HepG2 (cell line): ENCODE data around the gene NOXO1. TPM values are rescaled to one million over a fixed set of nuclear protein-coding genes. Genes with fewer than 3 reads are reported as not detected.

Experiments
- AGO1 ChIP-seq: fragments of 200-400 bp; formaldehyde crosslinking; IDR thresholded peaks from 2 replicates; pipeline ENCODE4 v1.6.1; 2017; ENCODE audit warnings: mild to moderate bottlenecking, low read depth, low read length, moderate library complexity; ENCODE audit not compliant: poor library complexity, severe bottlenecking
- ESRRA ChIP-seq: sonication (generic); formaldehyde crosslinking; IDR thresholded peaks from 2 replicates; pipeline ENCODE4 v1.5.1; 2020; ENCODE audit warnings: mild to moderate bottlenecking, low read depth, missing genetic modification reagents
- GATAD1 ChIP-seq: IDR thresholded peaks from 2 replicates; pipeline ENCODE4 v1.6.1; 2016; ENCODE audit warnings: missing genetic modification reagents, missing compliant biosample characterization
- LRRFIP1 ChIP-seq: sonication (generic); formaldehyde crosslinking; conservative IDR thresholded peaks from 2 replicates; pipeline ENCODE4 v1.4.0; 2020; ENCODE audit warnings: missing genetic modification reagents
- MAFK ChIP-seq, 2 experiments: IDR thresholded peaks in 1 of 2; conservative IDR thresholded peaks in 1 of 2; 2 replicates each; pipeline ENCODE4 v1.6.1; 2011; ENCODE audit warnings: improper control_type of control experiment in 2 of 2, low read length in 2 of 2
- TEAD3 ChIP-seq: optimal IDR thresholded peaks from 2 replicates; pipeline ENCODE3; 2016; ENCODE audit warnings: borderline replicate concordance
- ZFAT ChIP-seq: sonication (generic); formaldehyde crosslinking; conservative IDR thresholded peaks from 2 replicates; pipeline ENCODE4 v1.8.1; 2023; ENCODE audit warnings: missing genetic modification reagents, inconsistent platforms
- ZNF33B ChIP-seq: sonication (generic); formaldehyde crosslinking; IDR thresholded peaks from 2 replicates; pipeline ENCODE4 v1.5.1; 2020; ENCODE audit warnings: mild to moderate bottlenecking, missing genetic modification reagents
- ZNF382 ChIP-seq: sonication (generic); formaldehyde crosslinking; IDR thresholded peaks from 2 replicates; pipeline ENCODE4 v1.5.0; 2020; ENCODE audit warnings: missing genetic modification reagents, mild to moderate bottlenecking, borderline replicate concordance
- ZNF510 ChIP-seq: sonication (generic); formaldehyde crosslinking; IDR thresholded peaks from 2 replicates; pipeline ENCODE4 v1.4.0; 2020; ENCODE audit warnings: low read depth, mild to moderate bottlenecking, missing genetic modification reagents
- ZNF883 ChIP-seq: sonication (generic); formaldehyde crosslinking; IDR thresholded peaks from 2 replicates; pipeline ENCODE4 v1.5.1; 2020; ENCODE audit warnings: mild to moderate bottlenecking, missing genetic modification reagents; ENCODE audit errors: not compliant biosample characterization
- ZSCAN9 ChIP-seq: IDR thresholded peaks from 2 replicates; pipeline ENCODE4 v1.6.1; 2016; ENCODE audit warnings: borderline replicate concordance
- polyA plus RNA-seq, 8 experiments: library from polyadenylated mRNA; depleted of rRNA in 3 of 8; stranded (reverse) in 7 of 8; unstranded in 1 of 8; fragments of >200 nt; fragmentation: Illumina TruSeq in 4 of 8; extraction: Trizol in 4 of 8; gene quantifications; 2 replicates each; pipeline versions ENCODE4 v1.2.1 to v1.2.3, GENCODE V29; 2011 to 2016; ENCODE audit warnings: low read depth in 4 of 8, missing spikeins in 1 of 8, mixed read lengths in 1 of 8; ENCODE audit not compliant: insufficient read depth in 1 of 8
- total RNA-seq, 5 experiments: library from RNA; depleted of rRNA; stranded (reverse); fragments of >200 nt; fragmentation: Illumina TruSeq; extraction: Trizol; gene quantifications; 2 replicates each; pipeline ENCODE4 v1.2.3, GENCODE V29; 2016; ENCODE audit warnings: low read depth in 1 of 5
- TF ChIP-seq, protein P1 (sequence below): IDR thresholded peaks from 2 replicates; pipeline ENCODE4 v1.6.1; 2016; ENCODE audit warnings: low read depth, missing genetic modification reagents, missing compliant biosample characterization

The NOXO1 gene
- total and polyA plus RNA-seq, 2 of the 13 experiments (the other 11 are each of a cell fraction or from before 2014, with no cell fraction given) = 0.69 to 1.4 TPM

GRCh38 chr16:1971796-1972489 lies 9.3 kb downstream of the NOXO1 start, which contains the start of gene TBL3 (continued):
- TF ChIP-seq ZFAT (no peak), ZNF510 (CRISPR knock-in tag) (0 out of 2 replicates have a peak, but pooled peaks have one; percentile 80), ZNF883 (CRISPR knock-in tag) (peak; percentile 77), TEAD3 (CRISPR knock-in tag) (peak; percentile 73), ZNF33B (CRISPR knock-in tag) (peak; percentile 96), MAFK (conservative IDR thresholded peaks at IDR 0.05 in 1 of 2, IDR thresholded peaks at IDR 0.05 in 1 of 2; ENCODE audit: low read length in 2 of 2) (0 out of 4 replicates have a peak, but pooled peaks of 1 of the 2 experiments have one; percentile 11), GATAD1 (peak; percentile 100), ESRRA (CRISPR knock-in tag) (peak; percentile 63; the same call in 1 of the 2 replicates), LRRFIP1 (CRISPR knock-in tag) (0 out of 2 replicates have a peak, but pooled peaks have one; percentile 33), ZSCAN9 (CRISPR knock-in tag) (no peak), ZNF382 (CRISPR knock-in tag) (no peak), AGO1 (no peak)
- TF ChIP-seq, protein P1, sequence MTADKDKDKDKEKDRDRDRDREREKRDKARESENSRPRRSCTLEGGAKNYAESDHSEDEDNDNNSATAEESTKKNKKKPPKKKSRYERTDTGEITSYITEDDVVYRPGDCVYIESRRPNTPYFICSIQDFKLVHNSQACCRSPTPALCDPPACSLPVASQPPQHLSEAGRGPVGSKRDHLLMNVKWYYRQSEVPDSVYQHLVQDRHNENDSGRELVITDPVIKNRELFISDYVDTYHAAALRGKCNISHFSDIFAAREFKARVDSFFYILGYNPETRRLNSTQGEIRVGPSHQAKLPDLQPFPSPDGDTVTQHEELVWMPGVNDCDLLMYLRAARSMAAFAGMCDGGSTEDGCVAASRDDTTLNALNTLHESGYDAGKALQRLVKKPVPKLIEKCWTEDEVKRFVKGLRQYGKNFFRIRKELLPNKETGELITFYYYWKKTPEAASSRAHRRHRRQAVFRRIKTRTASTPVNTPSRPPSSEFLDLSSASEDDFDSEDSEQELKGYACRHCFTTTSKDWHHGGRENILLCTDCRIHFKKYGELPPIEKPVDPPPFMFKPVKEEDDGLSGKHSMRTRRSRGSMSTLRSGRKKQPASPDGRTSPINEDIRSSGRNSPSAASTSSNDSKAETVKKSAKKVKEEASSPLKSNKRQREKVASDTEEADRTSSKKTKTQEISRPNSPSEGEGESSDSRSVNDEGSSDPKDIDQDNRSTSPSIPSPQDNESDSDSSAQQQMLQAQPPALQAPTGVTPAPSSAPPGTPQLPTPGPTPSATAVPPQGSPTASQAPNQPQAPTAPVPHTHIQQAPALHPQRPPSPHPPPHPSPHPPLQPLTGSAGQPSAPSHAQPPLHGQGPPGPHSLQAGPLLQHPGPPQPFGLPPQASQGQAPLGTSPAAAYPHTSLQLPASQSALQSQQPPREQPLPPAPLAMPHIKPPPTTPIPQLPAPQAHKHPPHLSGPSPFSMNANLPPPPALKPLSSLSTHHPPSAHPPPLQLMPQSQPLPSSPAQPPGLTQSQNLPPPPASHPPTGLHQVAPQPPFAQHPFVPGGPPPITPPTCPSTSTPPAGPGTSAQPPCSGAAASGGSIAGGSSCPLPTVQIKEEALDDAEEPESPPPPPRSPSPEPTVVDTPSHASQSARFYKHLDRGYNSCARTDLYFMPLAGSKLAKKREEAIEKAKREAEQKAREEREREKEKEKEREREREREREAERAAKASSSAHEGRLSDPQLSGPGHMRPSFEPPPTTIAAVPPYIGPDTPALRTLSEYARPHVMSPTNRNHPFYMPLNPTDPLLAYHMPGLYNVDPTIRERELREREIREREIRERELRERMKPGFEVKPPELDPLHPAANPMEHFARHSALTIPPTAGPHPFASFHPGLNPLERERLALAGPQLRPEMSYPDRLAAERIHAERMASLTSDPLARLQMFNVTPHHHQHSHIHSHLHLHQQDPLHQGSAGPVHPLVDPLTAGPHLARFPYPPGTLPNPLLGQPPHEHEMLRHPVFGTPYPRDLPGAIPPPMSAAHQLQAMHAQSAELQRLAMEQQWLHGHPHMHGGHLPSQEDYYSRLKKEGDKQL (CRISPR knock-in tag) = 0 out of 2 replicates have a peak, but pooled peaks have one; percentile 31
